ENCODE measurements around the gene MAP1LC3B. TPM values are rescaled to one million over a fixed set of nuclear protein-coding genes. Genes with fewer than 3 reads are reported as not detected.
"Not testable (repeated sequence)": the region's sequence is repeated elsewhere in the genome, so short reads cannot be mapped to it uniquely, and the experiment has no call there.

MAP1LC3B gene
- total and polyA plus RNA-seq, 5 donors from 2014 or later = 83.2 to 158 (median 134) TPM

DNA sequence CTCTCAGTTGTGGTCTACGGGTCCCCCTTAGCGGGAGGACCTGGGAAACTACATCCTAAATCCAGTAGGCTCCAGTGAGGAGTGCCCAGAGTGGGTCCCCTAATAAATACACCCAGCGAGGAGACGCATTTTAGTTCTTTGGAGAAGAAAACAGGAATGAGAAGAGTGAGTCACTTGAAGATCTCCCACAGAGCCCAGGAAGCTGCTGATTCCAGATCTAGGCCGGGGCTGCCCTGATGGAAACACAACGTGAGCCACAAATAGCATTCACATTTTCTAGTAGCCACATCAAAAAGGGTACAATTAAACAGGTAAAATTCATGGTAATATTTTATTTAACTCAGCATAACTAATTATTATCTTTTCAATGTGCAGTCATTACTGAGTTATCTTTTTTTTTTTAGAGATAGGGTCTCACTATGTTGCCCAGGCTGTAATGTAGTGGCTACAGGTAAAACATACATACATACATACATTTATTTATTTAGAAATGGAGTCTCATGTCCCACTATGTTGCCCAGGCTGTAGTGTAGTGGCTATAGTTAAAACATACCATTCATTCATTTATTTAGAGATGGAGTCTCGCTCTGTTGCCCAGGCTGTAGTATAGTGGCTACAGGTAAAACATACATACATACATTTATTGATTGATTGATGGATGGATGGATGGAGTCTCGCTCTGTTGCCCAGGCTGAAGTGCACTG lies 30.1 kb upstream of the MAP1LC3B start:
- Mint-ChIP-seq H3K9me3 (no peaks in the 10 kb centered on the region), H3K27ac (no peak overlapping the region), H3K36me3 (peaks cover 26% of the 10 kb centered on the region), H3K4me3 (no peak overlapping the region), H3K27me3 (no peaks in the 10 kb centered on the region), H3K4me1 (peaks cover 8 to 43% (median 26%) of the 10 kb centered on the region in 4 donors)
- Histone ChIP-seq H3K4me1 (ENCODE audit: control insufficient read depth, insufficient read depth, low read length, poor library complexity, severe bottlenecking) (peaks cover 3% of the 10 kb centered on the region), H3K36me3 (ENCODE audit: control insufficient read depth, insufficient read depth, low read length) (peaks cover 56% of the 10 kb centered on the region), H3K4me3 (ENCODE audit: low read depth, low read length) (no peak overlapping the region), H3K27ac (ENCODE audit: insufficient read depth, low read length, poor library complexity, severe bottlenecking) (no peak overlapping the region), H3K27me3 (ENCODE audit: control insufficient read depth, insufficient read depth, low read length) (no peaks in the 10 kb centered on the region), H3K9me3 (ENCODE audit: control insufficient read depth in 2 of 2, low read length in 2 of 2) (no peaks in the 10 kb centered on the region)
- DNase-seq (no peak), ATAC-seq (ENCODE audit: low read depth in 2 of 2) (no peak)

DNA sequence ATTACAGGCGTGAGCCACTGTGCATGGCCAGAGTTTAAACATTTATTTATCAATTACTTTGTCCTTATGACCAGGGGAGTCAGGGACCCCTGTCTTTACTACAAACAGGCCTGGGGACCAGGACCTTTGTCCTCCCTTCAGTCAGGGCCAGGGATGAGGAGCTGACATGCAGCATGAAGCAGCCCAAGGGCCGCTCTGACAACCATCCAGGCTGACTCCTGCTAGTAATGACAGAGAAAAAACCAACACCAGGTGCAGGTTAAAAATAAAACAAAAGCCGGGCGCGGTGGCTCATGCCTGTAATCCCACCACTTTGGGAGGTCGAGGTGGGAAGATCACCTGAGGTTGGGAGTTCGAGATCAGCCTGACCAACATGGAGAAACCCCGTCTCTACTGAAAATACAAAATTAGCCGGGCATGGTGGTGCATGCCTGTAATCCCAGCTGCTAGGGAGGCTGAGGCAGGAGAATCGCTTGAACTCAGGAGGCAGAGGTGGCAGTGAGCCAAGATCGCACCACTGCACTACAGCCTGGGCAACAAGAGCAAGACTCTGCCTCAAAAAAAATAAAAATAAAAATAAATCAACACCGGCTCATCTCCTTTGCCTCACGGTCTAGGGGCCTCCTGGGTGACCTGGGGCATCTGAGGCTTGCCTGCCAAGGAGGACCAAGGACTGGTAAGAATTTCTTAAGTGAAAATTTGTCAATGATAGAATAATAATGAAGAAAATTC lies 29.1 kb upstream of the MAP1LC3B start:
- H3K9me3 ChIP-seq (ENCODE audit: control insufficient read depth in 2 of 2, low read length in 2 of 2); H3K9me3 Mint-ChIP-seq; DNase-seq; H3K27me3 ChIP-seq (ENCODE audit: control insufficient read depth, insufficient read depth, low read length); H3K4me3 Mint-ChIP-seq; H3K4me3 ChIP-seq (ENCODE audit: low read depth, low read length); H3K27ac ChIP-seq (ENCODE audit: insufficient read depth, low read length, poor library complexity, severe bottlenecking); H3K27me3 Mint-ChIP-seq; H3K4me1 ChIP-seq (ENCODE audit: control insufficient read depth, insufficient read depth, low read length, poor library complexity, severe bottlenecking); ATAC-seq (ENCODE audit: low read depth in 2 of 2): not testable (repeated sequence)
- peaks cover 25% of the 10 kb centered on the region for H3K36me3 Mint-ChIP-seq
- H3K27ac Mint-ChIP-seq = peak overlapping the region in 2 of 3 donors; percentile 59 to 92
- peaks cover 53% of the 10 kb centered on the region for H3K36me3 ChIP-seq (ENCODE audit: control insufficient read depth, insufficient read depth, low read length)
- peaks cover 8 to 52% (median 29%) of the 10 kb centered on the region in 4 donors for H3K4me1 Mint-ChIP-seq

DNA sequence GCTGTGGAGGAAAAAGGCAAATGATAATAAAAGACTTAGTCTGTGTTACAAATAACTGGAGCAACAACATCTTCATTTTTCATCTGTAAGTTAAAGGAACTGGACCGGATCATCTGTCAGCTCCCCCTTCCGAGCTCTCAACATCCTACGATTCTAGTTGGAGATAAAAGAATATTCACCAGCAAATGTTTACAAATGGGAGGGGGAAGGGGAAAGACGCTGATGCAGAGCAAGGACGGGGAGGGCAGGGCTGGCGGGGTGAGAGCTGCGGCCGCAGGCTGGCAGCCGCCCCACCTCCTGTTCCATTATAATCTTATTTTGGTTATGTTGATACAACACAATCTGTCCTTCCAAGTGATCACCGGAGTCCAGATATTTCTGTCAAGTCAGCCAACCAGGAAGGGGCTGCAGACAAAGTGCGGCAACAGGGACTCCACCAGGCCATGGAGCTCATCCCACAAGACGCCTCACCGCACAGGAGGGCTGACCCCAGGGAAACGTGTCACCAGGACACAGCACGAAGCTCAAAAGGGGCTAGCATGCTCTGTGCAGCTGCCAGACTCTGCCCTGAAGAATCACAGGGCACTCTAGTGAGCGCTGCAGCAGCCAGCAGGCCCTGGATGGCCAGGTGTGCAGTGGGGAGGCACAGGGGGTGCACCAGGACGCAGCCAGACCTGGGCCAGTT lies 28.2 kb upstream of the MAP1LC3B start:
- H3K27me3 ChIP-seq (ENCODE audit: control insufficient read depth, insufficient read depth, low read length) = no peaks in the 10 kb centered on the region
- no peaks in the 10 kb centered on the region for H3K27me3 Mint-ChIP-seq
- H3K4me3 Mint-ChIP-seq = peak overlapping the region in 2 of 4 donors; percentile 43 to 50
- H3K9me3 Mint-ChIP-seq = no peaks in the 10 kb centered on the region
- H3K36me3 Mint-ChIP-seq = peaks cover 23% of the 10 kb centered on the region
- H3K9me3 ChIP-seq (ENCODE audit: control insufficient read depth in 2 of 2, low read length in 2 of 2) = no peaks in the 10 kb centered on the region
- ATAC-seq (ENCODE audit: low read depth in 2 of 2) (no peak), DNase-seq (no peak)
- H3K27ac Mint-ChIP-seq = peak overlapping the region in 2 of 3 donors; percentile 59 to 92
- no peak overlapping the region for H3K4me3 ChIP-seq (ENCODE audit: low read depth, low read length)
- peaks cover 10% of the 10 kb centered on the region for H3K4me1 ChIP-seq (ENCODE audit: control insufficient read depth, insufficient read depth, low read length, poor library complexity, severe bottlenecking)
- H3K4me1 Mint-ChIP-seq = peaks cover 13 to 61% (median 34%) of the 10 kb centered on the region in 4 donors
- peak overlapping the region; percentile 5 for H3K27ac ChIP-seq (ENCODE audit: insufficient read depth, low read length, poor library complexity, severe bottlenecking)
- H3K36me3 ChIP-seq (ENCODE audit: control insufficient read depth, insufficient read depth, low read length) = peaks cover 44% of the 10 kb centered on the region

DNA sequence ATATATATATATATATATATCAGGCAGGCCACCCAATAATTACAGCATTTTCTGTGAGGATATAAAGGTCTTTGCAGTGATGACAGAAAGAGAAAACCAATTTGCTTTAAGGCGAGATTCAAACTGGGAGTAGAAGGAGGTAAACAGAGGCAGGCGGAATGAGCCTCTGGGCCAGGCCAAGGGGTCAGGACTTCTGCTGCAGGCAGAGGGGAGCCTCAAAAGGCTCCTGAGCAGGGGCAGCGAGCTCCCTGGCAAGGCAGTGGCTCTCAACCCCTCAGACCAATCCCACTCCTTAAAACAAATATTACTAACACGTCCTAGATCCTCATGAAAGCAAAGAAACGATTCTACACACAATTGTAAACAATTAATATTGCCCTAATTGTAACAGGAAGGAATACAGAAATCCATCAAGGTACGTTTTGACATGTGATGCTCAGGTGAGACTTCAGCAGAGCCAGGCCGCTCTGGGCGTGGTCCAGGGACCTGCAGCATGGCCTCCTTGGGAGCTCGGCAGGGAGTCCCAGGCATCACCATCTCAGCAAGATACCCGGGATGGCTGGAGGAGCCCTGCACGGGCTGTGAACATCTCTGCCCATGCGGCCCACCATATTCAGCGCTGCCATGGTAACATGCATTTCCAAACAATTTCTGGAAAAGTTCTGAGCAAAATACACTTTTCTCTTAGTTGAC lies 27.0 kb upstream of the MAP1LC3B start:
- H3K4me3 ChIP-seq (ENCODE audit: low read depth, low read length) = no peak overlapping the region
- peaks cover 18 to 69% (median 34%) of the 10 kb centered on the region in 4 donors for H3K4me1 Mint-ChIP-seq
- no peaks in the 10 kb centered on the region for H3K27me3 ChIP-seq (ENCODE audit: control insufficient read depth, insufficient read depth, low read length)
- no peaks in the 10 kb centered on the region for H3K9me3 Mint-ChIP-seq
- no peaks in the 10 kb centered on the region for H3K27me3 Mint-ChIP-seq
- H3K36me3 Mint-ChIP-seq = peaks cover 20% of the 10 kb centered on the region
- DNase-seq (no peak), ATAC-seq (ENCODE audit: low read depth in 2 of 2) (no peak)
- no peaks in the 10 kb centered on the region for H3K9me3 ChIP-seq (ENCODE audit: control insufficient read depth in 2 of 2, low read length in 2 of 2)
- H3K27ac Mint-ChIP-seq = peak overlapping the region in 2 of 3 donors; percentile 20 to 41
- no peak overlapping the region for H3K27ac ChIP-seq (ENCODE audit: insufficient read depth, low read length, poor library complexity, severe bottlenecking)
- H3K36me3 ChIP-seq (ENCODE audit: control insufficient read depth, insufficient read depth, low read length) = peaks cover 32% of the 10 kb centered on the region
- peaks cover 12% of the 10 kb centered on the region for H3K4me1 ChIP-seq (ENCODE audit: control insufficient read depth, insufficient read depth, low read length, poor library complexity, severe bottlenecking)
- peak overlapping the region in 1 of 4 donors; percentile 82 for H3K4me3 Mint-ChIP-seq

DNA sequence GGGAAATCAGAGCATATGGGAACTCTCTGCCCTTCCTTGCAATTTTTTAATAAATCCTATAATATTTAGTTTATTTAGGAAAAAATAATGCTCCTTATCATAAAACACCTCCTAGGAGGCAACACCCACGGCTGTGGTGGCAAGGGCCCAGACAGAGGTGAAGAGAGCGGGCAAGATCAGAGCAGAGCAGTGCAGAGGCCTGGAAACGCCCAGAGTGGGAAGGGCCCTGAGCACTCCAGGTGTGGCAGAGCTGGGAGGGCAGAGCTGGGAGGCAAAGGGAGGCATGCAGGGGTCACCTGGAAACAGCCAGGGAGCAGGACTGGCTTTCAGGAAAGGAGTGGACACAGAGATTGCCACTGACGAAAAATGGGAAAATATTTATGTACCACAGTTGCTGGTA lies 25.8 kb upstream of the MAP1LC3B start:
- Mint-ChIP-seq H3K27ac (peak overlapping the region in 1 of 3 donors; percentile 72), H3K9me3 (no peaks in the 10 kb centered on the region)
- no peak for ATAC-seq (ENCODE audit: low read depth in 2 of 2)

DNA sequence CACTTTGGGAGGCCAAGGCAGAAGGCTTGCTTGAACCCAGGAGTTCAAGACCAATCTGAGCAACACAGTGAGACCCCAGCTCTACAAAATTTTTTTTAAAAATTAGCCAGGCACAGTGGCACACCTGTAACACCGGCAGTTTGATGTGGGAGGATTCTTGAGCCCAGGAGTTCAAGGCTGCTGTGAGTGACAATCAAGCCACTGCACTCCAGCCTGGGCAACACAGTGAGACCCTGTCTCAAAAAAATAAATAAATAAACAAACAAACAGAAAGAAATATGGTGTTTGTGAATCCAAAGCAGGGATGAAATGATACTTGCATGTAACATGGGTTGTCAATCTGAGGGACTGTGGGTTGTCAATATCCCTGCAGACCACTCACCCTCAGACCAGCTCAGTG lies 25.2 kb upstream of the MAP1LC3B start:
- no peak overlapping the region for H3K4me3 ChIP-seq (ENCODE audit: low read depth, low read length)
- no peak for ATAC-seq (ENCODE audit: low read depth in 2 of 2)
- H3K36me3 ChIP-seq (ENCODE audit: control insufficient read depth, insufficient read depth, low read length) = peaks cover 23% of the 10 kb centered on the region
- peaks cover 18 to 67% (median 32%) of the 10 kb centered on the region in 4 donors for H3K4me1 Mint-ChIP-seq
- H3K27ac ChIP-seq (ENCODE audit: insufficient read depth, low read length, poor library complexity, severe bottlenecking) = no peak overlapping the region
- no peak overlapping the region for H3K4me3 Mint-ChIP-seq
- no peak for DNase-seq
- H3K27me3 Mint-ChIP-seq = no peaks in the 10 kb centered on the region
- peaks cover 17% of the 10 kb centered on the region for H3K36me3 Mint-ChIP-seq
- peak overlapping the region in 1 of 3 donors; percentile 69 for H3K27ac Mint-ChIP-seq
- no peaks in the 10 kb centered on the region for H3K9me3 Mint-ChIP-seq
- peaks cover 12% of the 10 kb centered on the region for H3K4me1 ChIP-seq (ENCODE audit: control insufficient read depth, insufficient read depth, low read length, poor library complexity, severe bottlenecking)
- H3K27me3 ChIP-seq (ENCODE audit: control insufficient read depth, insufficient read depth, low read length) = no peaks in the 10 kb centered on the region
- no peaks in the 10 kb centered on the region for H3K9me3 ChIP-seq (ENCODE audit: control insufficient read depth in 2 of 2, low read length in 2 of 2)

More for the DNA sequence above, 25.8 kb upstream of the MAP1LC3B start:
- H3K36me3 Mint-ChIP-seq = peaks cover 17% of the 10 kb centered on the region
- peaks cover 12% of the 10 kb centered on the region for H3K4me1 ChIP-seq (ENCODE audit: control insufficient read depth, insufficient read depth, low read length, poor library complexity, severe bottlenecking)
- no peaks in the 10 kb centered on the region for H3K27me3 ChIP-seq (ENCODE audit: control insufficient read depth, insufficient read depth, low read length)
- DNase-seq = no peak
- peaks cover 29% of the 10 kb centered on the region for H3K36me3 ChIP-seq (ENCODE audit: control insufficient read depth, insufficient read depth, low read length)
- no peaks in the 10 kb centered on the region for H3K9me3 ChIP-seq (ENCODE audit: control insufficient read depth in 2 of 2, low read length in 2 of 2)
- no peaks in the 10 kb centered on the region for H3K27me3 Mint-ChIP-seq
- no peak overlapping the region for H3K4me3 Mint-ChIP-seq
- H3K4me3 ChIP-seq (ENCODE audit: low read depth, low read length) = no peak overlapping the region
- no peak overlapping the region for H3K27ac ChIP-seq (ENCODE audit: insufficient read depth, low read length, poor library complexity, severe bottlenecking)
- H3K4me1 Mint-ChIP-seq = peaks cover 18 to 64% (median 30%) of the 10 kb centered on the region in 4 donors

DNA sequence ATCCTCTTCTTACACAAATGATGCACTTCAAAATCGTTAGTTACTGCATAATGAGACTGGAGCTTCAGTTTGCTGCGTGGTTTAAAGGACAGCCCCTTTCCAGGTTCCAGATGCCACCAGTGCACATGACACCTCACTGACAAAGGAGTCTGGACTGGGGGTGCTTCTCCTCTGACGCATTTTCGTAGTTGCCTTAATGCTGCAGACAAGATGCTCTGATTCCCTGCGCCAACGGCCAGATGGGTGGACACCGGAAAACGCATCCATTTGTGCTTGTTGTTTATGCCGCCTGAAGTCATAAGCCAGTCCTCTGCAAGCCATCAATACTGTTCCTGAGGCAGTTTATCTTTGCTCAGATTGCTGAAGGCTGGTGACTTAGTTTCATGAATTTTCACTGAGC lies 24.6 kb upstream of the MAP1LC3B start:
- Histone ChIP-seq H3K4me1 (ENCODE audit: control insufficient read depth, insufficient read depth, low read length, poor library complexity, severe bottlenecking) (peaks cover 12% of the 10 kb centered on the region), H3K9me3 (ENCODE audit: control insufficient read depth in 2 of 2, low read length in 2 of 2) (no peaks in the 10 kb centered on the region), H3K27ac (ENCODE audit: insufficient read depth, low read length, poor library complexity, severe bottlenecking) (no peak overlapping the region), H3K4me3 (ENCODE audit: low read depth, low read length) (no peak overlapping the region), H3K36me3 (ENCODE audit: control insufficient read depth, insufficient read depth, low read length) (peaks cover 20% of the 10 kb centered on the region), H3K27me3 (ENCODE audit: control insufficient read depth, insufficient read depth, low read length) (no peaks in the 10 kb centered on the region)
- H3K27me3 Mint-ChIP-seq = no peaks in the 10 kb centered on the region
- H3K36me3 Mint-ChIP-seq = peaks cover 17% of the 10 kb centered on the region
- ATAC-seq (ENCODE audit: low read depth in 2 of 2) (no peak), DNase-seq (no peak)
- no peaks in the 10 kb centered on the region for H3K9me3 Mint-ChIP-seq
- H3K4me3 Mint-ChIP-seq = no peak overlapping the region
- peaks cover 18 to 68% (median 32%) of the 10 kb centered on the region in 4 donors for H3K4me1 Mint-ChIP-seq
- peak overlapping the region in 1 of 3 donors; percentile 69 for H3K27ac Mint-ChIP-seq
